GM23338 (cell line): ENCODE results near the gene PRPF6. TPM values are rescaled to one million over a fixed set of nuclear protein-coding genes. Genes with fewer than 3 reads are reported as not detected.

ENCODE experiments used
- ATAC-seq: fragments of 200-7000 bp; cut with Tn5 transposase; 3 replicates; pipeline ENCODE4 v1.9.1; 2020
- DNase-seq: peaks from one replicate; pipeline ENCODE4 v3.0.0-alpha.2; 2015; ENCODE audit warnings: low spot score
- H2AFZ ChIP-seq: fragments of 200-600 bp; sonication (generic); 2 replicates; pipeline ENCODE4 v1.8.0; 2016; ENCODE audit warnings: antibody characterized with exemption, mild to moderate bottlenecking, moderate library complexity
- H3F3A ChIP-seq: fragments of 200-600 bp; sonication (generic); replicated peaks from 2 replicates; pipeline ENCODE4 v1.8.0; 2017; ENCODE audit warnings: antibody characterized with exemption, mixed run types, low read depth
- H3K27ac ChIP-seq: fragments of 200-600 bp; sonication (generic); 2 replicates; pipeline ENCODE4 v1.6.1; 2016; ENCODE audit warnings: low read depth
- H3K27me3 ChIP-seq: fragments of 200-600 bp; sonication (generic); 2 replicates; pipeline ENCODE4 v1.8.0; 2016; ENCODE audit warnings: mild to moderate bottlenecking, mixed run types, moderate library complexity; ENCODE audit not compliant: insufficient read depth
- H3K36me3 ChIP-seq: fragments of 200-600 bp; sonication (generic); 2 replicates; pipeline ENCODE4 v1.8.0; 2016; ENCODE audit warnings: mild to moderate bottlenecking; ENCODE audit not compliant: insufficient read depth
- H3K4me1 ChIP-seq: fragments of 200-600 bp; sonication (generic); 2 replicates; pipeline ENCODE4 v1.8.0; 2016; ENCODE audit warnings: mild to moderate bottlenecking, moderate library complexity; ENCODE audit not compliant: insufficient read depth
- H3K4me2 ChIP-seq: fragments of 200-600 bp; sonication (generic); 2 replicates; pipeline ENCODE4 v1.7.1; 2017; ENCODE audit warnings: mixed run types
- H3K4me3 ChIP-seq: fragments of 200-600 bp; sonication (generic); 2 replicates; pipeline ENCODE4 v1.6.1; 2016; ENCODE audit warnings: mixed run types
- H3K79me2 ChIP-seq: fragments of 200-600 bp; sonication (generic); replicated peaks from 2 replicates; pipeline ENCODE4 v1.8.0; 2017; ENCODE audit warnings: mild to moderate bottlenecking; ENCODE audit not compliant: insufficient read depth
- H3K9me2 ChIP-seq: fragments of 200-600 bp; sonication (generic); 2 replicates; pipeline ENCODE4 v1.8.0; 2017; ENCODE audit not compliant: insufficient read depth
- H4K20me1 ChIP-seq: fragments of 200-600 bp; sonication (generic); replicated peaks from 2 replicates; pipeline ENCODE4 v1.8.0; 2017; ENCODE audit warnings: mild to moderate bottlenecking; ENCODE audit not compliant: insufficient read depth
- H3K27ac Mint-ChIP-seq: 2 replicates; pipeline ENCODE4 v1.8.0; 2020; ENCODE audit warnings: inconsistent platforms, mild to moderate bottlenecking, moderate library complexity, mixed read lengths
- H3K27me3 Mint-ChIP-seq: 3 replicates; pipeline ENCODE4 v1.8.0; 2022; ENCODE audit warnings: low read depth, mild to moderate bottlenecking, moderate library complexity, mixed read lengths, inconsistent platforms; ENCODE audit not compliant: insufficient read depth, poor library complexity
- H3K36me3 Mint-ChIP-seq: 3 replicates; pipeline ENCODE4 v1.8.0; 2021; ENCODE audit warnings: low read depth, mild to moderate bottlenecking, inconsistent platforms, moderate library complexity, mixed read lengths
- H3K4me1 Mint-ChIP-seq: 3 replicates; pipeline ENCODE4 v1.8.0; 2020; ENCODE audit warnings: mild to moderate bottlenecking, inconsistent platforms, mixed read lengths
- H3K4me3 Mint-ChIP-seq: 3 replicates; pipeline ENCODE4 v1.8.0; 2021; ENCODE audit warnings: moderate library complexity, mild to moderate bottlenecking, inconsistent platforms, mixed read lengths
- H3K9me3 Mint-ChIP-seq: 3 replicates; pipeline ENCODE4 v1.8.0; 2020; ENCODE audit warnings: moderate library complexity, mild to moderate bottlenecking, inconsistent platforms, mixed read lengths
- CREB1 ChIP-seq: fragments of 250-450 bp; sonication (Bioruptor Pico); IDR thresholded peaks from 2 replicates; pipeline ENCODE4 v1.5.0; 2020; ENCODE audit warnings: low read depth, mild to moderate bottlenecking, moderate library complexity
- EZH2 ChIP-seq: fragments of 200-600 bp; sonication (generic); IDR thresholded peaks from one replicate; pipeline ENCODE4 v1.8.0; 2017; ENCODE audit warnings: antibody characterized with exemption, mild to moderate bottlenecking, low read depth; ENCODE audit not compliant: unreplicated experiment
- EZH2phosphoT487 ChIP-seq: fragments of 200-600 bp; sonication (generic); IDR thresholded peaks from one replicate; pipeline ENCODE4 v1.8.1; 2018; ENCODE audit warnings: antibody characterized with exemption; ENCODE audit not compliant: unreplicated experiment
- STAT1 ChIP-seq: IDR thresholded peaks from one replicate; pipeline ENCODE4 v1.6.1; 2016; ENCODE audit warnings: antibody characterized with exemption; ENCODE audit not compliant: unreplicated experiment
- ZNF114 ChIP-seq: fragments of 250-450 bp; sonication (Bioruptor Pico); IDR thresholded peaks from 2 replicates; pipeline ENCODE4 v1.5.0; 2020; ENCODE audit warnings: mild to moderate bottlenecking, moderate library complexity
- polyA plus RNA-seq: library from polyadenylated mRNA; unstranded; fragments of >200 nt; fragmentation: Nextera tagmentation; extraction: Ambion mirVana; gene quantifications from 2 replicates; pipeline ENCODE4 v1.2.1, GENCODE V29; 2016
- total RNA-seq: library from RNA; depleted of rRNA; stranded (reverse); fragments of >200 nt; shearing (Covaris generic); gene quantifications from 2 replicates; pipeline ENCODE4 v1.2.3, GENCODE V29; 2014
- TF ChIP-seq, protein P1 (sequence below): IDR thresholded peaks from 2 replicates; pipeline ENCODE4 v1.6.1; 2016; ENCODE audit warnings: antibody characterized with exemption
- TF ChIP-seq, protein P2 (sequence below), 2 experiments: fragments of 200-600 bp in 1 of 2; sonication (generic) in 1 of 2; conservative IDR thresholded peaks; 2 replicates each; pipeline versions ENCODE4 v1.5.1 to v1.6.1; 2016 to 2017; ENCODE audit warnings: antibody characterized with exemption in 2 of 2, low read depth in 2 of 2, mild to moderate bottlenecking in 2 of 2, moderate library complexity in 1 of 2
- TF ChIP-seq, protein P3 (sequence below): IDR thresholded peaks from one replicate; pipeline ENCODE4 v1.6.1; 2018; ENCODE audit warnings: antibody characterized with exemption; ENCODE audit not compliant: unreplicated experiment

PRPF6 gene
- total and polyA plus RNA-seq, 2 experiments from 2014 or later = 53.8 to 79.9 TPM

DNA sequence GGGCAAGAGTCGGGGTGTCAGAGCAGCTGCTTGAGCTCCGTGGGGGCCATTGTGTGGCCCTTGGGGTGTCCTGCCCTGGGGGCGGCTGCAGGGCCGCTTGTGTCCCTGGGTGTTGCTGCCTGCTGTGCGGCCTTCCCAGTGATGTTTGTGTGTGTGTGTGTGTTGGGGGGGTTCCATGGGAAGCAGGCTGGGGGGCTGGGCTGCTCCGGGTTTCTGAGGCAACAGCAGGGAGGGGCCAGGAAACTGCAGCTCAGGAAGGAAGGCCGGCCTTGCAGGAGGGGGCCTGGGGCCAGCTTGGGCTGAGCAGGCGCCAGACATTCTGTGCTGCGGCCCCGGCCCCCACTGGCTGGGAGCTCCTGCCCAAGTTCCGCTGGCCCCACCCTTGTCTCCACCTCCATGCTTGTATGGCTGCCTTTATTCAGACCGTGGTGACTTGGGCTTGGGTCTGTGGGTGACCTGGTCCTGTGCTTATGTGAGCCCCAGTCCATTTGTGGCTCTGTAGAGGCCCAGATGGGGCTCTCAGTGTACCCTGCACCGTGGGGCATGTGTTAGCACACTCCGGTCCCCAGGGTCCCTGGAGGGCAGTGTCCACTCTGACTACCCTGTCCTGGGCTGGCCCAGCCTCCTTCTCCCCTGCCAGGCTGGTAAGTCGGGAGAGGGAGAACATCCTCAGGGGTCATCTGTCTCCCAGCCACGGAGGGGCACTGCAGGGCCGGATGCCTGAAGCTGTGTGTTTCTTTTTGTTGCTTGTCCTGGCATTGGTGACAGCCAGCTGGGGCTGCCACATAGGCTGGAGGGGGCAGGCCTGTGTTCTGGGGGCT lies 73.1 kb downstream of the PRPF6 start:
- peaks cover 38% of the 10 kb centered on the region for H3K27me3 Mint-ChIP-seq
- no peaks in the 10 kb centered on the region for H3K36me3 Mint-ChIP-seq
- H3F3A ChIP-seq = 0 out of 2 replicates have a peak, but pooled peaks cover 3% of the 10 kb centered on the region
- no peaks in the 10 kb centered on the region for H3K79me2 ChIP-seq
- H3K4me3 ChIP-seq = no peak overlapping the region
- H3K4me1 ChIP-seq = peaks cover 11% of the 10 kb centered on the region; the same call in 1 of the 2 replicates
- H3K9me3 Mint-ChIP-seq = no peaks in the 10 kb centered on the region
- peaks cover 16% of the 10 kb centered on the region for H3K27me3 ChIP-seq
- DNase-seq (peak; percentile 62), ATAC-seq (peak; percentile 11)
- H3K4me1 Mint-ChIP-seq = peaks cover 32% of the 10 kb centered on the region
- no peaks in the 10 kb centered on the region for H3K9me2 ChIP-seq
- H3K4me2 ChIP-seq = peak overlapping the region; percentile 55; the same call in 1 of the 2 replicates
- no peaks in the 10 kb centered on the region for H3K36me3 ChIP-seq
- no peak overlapping the region; the same call in 2 of the 3 replicates for H3K4me3 Mint-ChIP-seq
- H3K27ac Mint-ChIP-seq = 0 out of 2 replicates have a peak overlapping the region, but pooled peaks have one; percentile 67
- no peak overlapping the region for H3K27ac ChIP-seq
- 0 out of 2 replicates have a peak overlapping the region, but pooled peaks have one; percentile 63 for H2AFZ ChIP-seq
- H4K20me1 ChIP-seq = no peaks in the 10 kb centered on the region
- TF ChIP-seq STAT1 = no peak
- no peak for TF ChIP-seq ZNF114 (CRISPR knock-in tag)
- TF ChIP-seq, protein P1, sequence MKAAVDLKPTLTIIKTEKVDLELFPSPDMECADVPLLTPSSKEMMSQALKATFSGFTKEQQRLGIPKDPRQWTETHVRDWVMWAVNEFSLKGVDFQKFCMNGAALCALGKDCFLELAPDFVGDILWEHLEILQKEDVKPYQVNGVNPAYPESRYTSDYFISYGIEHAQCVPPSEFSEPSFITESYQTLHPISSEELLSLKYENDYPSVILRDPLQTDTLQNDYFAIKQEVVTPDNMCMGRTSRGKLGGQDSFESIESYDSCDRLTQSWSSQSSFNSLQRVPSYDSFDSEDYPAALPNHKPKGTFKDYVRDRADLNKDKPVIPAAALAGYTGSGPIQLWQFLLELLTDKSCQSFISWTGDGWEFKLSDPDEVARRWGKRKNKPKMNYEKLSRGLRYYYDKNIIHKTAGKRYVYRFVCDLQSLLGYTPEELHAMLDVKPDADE = no peak
- TF ChIP-seq, protein P2, sequence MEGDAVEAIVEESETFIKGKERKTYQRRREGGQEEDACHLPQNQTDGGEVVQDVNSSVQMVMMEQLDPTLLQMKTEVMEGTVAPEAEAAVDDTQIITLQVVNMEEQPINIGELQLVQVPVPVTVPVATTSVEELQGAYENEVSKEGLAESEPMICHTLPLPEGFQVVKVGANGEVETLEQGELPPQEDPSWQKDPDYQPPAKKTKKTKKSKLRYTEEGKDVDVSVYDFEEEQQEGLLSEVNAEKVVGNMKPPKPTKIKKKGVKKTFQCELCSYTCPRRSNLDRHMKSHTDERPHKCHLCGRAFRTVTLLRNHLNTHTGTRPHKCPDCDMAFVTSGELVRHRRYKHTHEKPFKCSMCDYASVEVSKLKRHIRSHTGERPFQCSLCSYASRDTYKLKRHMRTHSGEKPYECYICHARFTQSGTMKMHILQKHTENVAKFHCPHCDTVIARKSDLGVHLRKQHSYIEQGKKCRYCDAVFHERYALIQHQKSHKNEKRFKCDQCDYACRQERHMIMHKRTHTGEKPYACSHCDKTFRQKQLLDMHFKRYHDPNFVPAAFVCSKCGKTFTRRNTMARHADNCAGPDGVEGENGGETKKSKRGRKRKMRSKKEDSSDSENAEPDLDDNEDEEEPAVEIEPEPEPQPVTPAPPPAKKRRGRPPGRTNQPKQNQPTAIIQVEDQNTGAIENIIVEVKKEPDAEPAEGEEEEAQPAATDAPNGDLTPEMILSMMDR (conservative IDR thresholded peaks at IDR 0.05; ENCODE audit: low read depth in 2 of 2) = peak; percentile 35 to 53; a peak in 3 of 4 replicates

DNA sequence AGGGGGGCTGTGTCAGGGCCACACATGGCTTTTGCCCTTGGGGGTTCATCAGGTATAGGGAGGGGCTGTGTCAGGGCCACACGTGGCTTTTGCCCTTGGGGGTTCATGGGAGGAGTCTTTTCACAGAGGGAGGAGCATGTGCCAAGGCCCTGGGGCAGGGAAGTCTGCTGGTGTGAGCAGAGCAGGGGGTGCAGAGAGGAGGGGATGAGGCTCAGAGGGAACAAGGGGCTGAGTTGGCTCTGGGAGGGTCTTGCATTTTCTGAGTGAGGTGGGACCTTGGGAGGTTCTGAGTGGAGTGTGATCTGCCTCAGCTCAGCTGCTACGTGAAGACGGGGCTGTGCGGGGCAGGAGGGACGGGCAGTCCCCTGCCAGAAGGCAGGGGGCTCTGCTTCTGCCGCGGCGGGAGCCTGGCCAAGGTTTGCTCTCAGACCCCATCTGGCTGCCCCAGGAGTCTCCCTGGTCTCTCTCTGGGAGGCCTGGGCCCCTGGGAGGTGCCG lies 74.5 kb downstream of the PRPF6 start:
- TF ChIP-seq CREB1 (CRISPR knock-in tag) (no peak), STAT1 (no peak), EZH2phosphoT487 (no peak), EZH2 (no peak)
- TF ChIP-seq, protein P3, sequence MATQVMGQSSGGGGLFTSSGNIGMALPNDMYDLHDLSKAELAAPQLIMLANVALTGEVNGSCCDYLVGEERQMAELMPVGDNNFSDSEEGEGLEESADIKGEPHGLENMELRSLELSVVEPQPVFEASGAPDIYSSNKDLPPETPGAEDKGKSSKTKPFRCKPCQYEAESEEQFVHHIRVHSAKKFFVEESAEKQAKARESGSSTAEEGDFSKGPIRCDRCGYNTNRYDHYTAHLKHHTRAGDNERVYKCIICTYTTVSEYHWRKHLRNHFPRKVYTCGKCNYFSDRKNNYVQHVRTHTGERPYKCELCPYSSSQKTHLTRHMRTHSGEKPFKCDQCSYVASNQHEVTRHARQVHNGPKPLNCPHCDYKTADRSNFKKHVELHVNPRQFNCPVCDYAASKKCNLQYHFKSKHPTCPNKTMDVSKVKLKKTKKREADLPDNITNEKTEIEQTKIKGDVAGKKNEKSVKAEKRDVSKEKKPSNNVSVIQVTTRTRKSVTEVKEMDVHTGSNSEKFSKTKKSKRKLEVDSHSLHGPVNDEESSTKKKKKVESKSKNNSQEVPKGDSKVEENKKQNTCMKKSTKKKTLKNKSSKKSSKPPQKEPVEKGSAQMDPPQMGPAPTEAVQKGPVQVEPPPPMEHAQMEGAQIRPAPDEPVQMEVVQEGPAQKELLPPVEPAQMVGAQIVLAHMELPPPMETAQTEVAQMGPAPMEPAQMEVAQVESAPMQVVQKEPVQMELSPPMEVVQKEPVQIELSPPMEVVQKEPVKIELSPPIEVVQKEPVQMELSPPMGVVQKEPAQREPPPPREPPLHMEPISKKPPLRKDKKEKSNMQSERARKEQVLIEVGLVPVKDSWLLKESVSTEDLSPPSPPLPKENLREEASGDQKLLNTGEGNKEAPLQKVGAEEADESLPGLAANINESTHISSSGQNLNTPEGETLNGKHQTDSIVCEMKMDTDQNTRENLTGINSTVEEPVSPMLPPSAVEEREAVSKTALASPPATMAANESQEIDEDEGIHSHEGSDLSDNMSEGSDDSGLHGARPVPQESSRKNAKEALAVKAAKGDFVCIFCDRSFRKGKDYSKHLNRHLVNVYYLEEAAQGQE = no peak
- TF ChIP-seq, protein P1 = no peak
- TF ChIP-seq, protein P2 (conservative IDR thresholded peaks at IDR 0.05; ENCODE audit: low read depth in 2 of 2) = no peak
- Histone ChIP-seq H3K4me1 (peaks cover 6% of the 10 kb centered on the region; the same call in 1 of the 2 replicates), H3F3A (no peaks in the 10 kb centered on the region), H3K4me2 (no peak overlapping the region), H3K4me3 (no peak overlapping the region), H3K36me3 (no peaks in the 10 kb centered on the region), H4K20me1 (no peaks in the 10 kb centered on the region), H3K27ac (no peak overlapping the region), H2AFZ (no peak overlapping the region), H3K27me3 (peaks cover 7% of the 10 kb centered on the region), H3K9me2 (no peaks in the 10 kb centered on the region), H3K79me2 (no peaks in the 10 kb centered on the region)
- no peaks in the 10 kb centered on the region for H3K9me3 Mint-ChIP-seq
- H3K4me1 Mint-ChIP-seq = peaks cover 32% of the 10 kb centered on the region
- DNase-seq = no peak
- H3K27ac Mint-ChIP-seq = no peak overlapping the region
- no peak overlapping the region for H3K4me3 Mint-ChIP-seq
- H3K36me3 Mint-ChIP-seq = no peaks in the 10 kb centered on the region
- H3K27me3 Mint-ChIP-seq = peaks cover 33% of the 10 kb centered on the region
- no peak for ATAC-seq
